Osteoblast (primary cell): ENCODE measurements around the gene PAM. TPM values are rescaled to one million over a fixed set of nuclear protein-coding genes. Genes with fewer than 3 reads are reported as not detected.

ENCODE experiments used
- DNase-seq: peaks from one replicate; pipeline ENCODE4 v3.0.0; 2011; ENCODE audit warnings: low spot score, mixed read lengths; ENCODE audit not compliant: insufficient read length; ENCODE audit errors: missing footprints
- H2AFZ ChIP-seq: 2 replicates; pipeline ENCODE4 v1.6.0; 2011; ENCODE audit warnings: mild to moderate bottlenecking, low read length
- H3K27ac ChIP-seq: 2 replicates; pipeline ENCODE4 v1.5.1; 2011; ENCODE audit warnings: mild to moderate bottlenecking, low read depth, low read length, moderate library complexity
- H3K27me3 ChIP-seq: 2 replicates; pipeline ENCODE4 v1.6.0; 2012; ENCODE audit warnings: mild to moderate bottlenecking, control low read depth, inconsistent platforms, low read length, moderate library complexity; ENCODE audit not compliant: insufficient read depth
- H3K36me3 ChIP-seq: 2 replicates; pipeline ENCODE4 v1.5.1; 2011; ENCODE audit warnings: mild to moderate bottlenecking, low read length, control low read depth, moderate library complexity; ENCODE audit not compliant: insufficient read depth
- H3K4me1 ChIP-seq: 2 replicates; pipeline ENCODE4 v1.5.1; 2011; ENCODE audit warnings: mild to moderate bottlenecking, low read length, control low read depth, moderate library complexity; ENCODE audit not compliant: insufficient read depth
- H3K4me2 ChIP-seq: 2 replicates; pipeline ENCODE4 v1.6.0; 2011; ENCODE audit warnings: mild to moderate bottlenecking, low read length; ENCODE audit not compliant: insufficient read depth
- H3K4me3 ChIP-seq: fragments of 200-600 bp; sonication (generic); 3 replicates; pipeline ENCODE4 v1.5.1; 2012; ENCODE audit warnings: mild to moderate bottlenecking, low read length, inconsistent platforms; ENCODE audit not compliant: insufficient read depth
- H3K79me2 ChIP-seq: 2 replicates; pipeline ENCODE4 v1.6.0; 2012; ENCODE audit warnings: mild to moderate bottlenecking, low read length, control low read depth, inconsistent platforms; ENCODE audit not compliant: insufficient read depth
- H3K9me3 ChIP-seq: 2 replicates; pipeline ENCODE4 v1.5.1; 2011; ENCODE audit warnings: low read depth, low read length, control low read depth
- H4K20me1 ChIP-seq: 2 replicates; pipeline ENCODE4 v1.6.0; 2012; ENCODE audit warnings: mild to moderate bottlenecking, low read length, control low read depth; ENCODE audit not compliant: insufficient read depth
- total RNA-seq: library from RNA; depleted of rRNA; stranded (reverse); fragments of >200 nt; gene quantifications from 2 replicates; pipeline ENCODE4 v1.2.3, GENCODE V29; 2012
- TF ChIP-seq, protein P1 (sequence below): IDR thresholded peaks from 2 replicates; pipeline ENCODE4 v1.5.1; 2011; ENCODE audit warnings: mild to moderate bottlenecking, low read depth, low read length, moderate library complexity; ENCODE audit errors: extremely low read depth

Gene PAM
- total RNA-seq, 1 donor = 248 TPM

- Histone ChIP-seq H2AFZ (no peak overlapping the region), H3K27me3 (no peaks in the 10 kb centered on the region), H3K27ac (no peak overlapping the region), H3K4me2 (no peak overlapping the region), H3K4me1 (peaks cover 22% of the 10 kb centered on the region), H3K9me3 (no peaks in the 10 kb centered on the region), H3K4me3 (no peak overlapping the region), H3K79me2 (peaks cover 40% of the 10 kb centered on the region), H3K36me3 (no peaks in the 10 kb centered on the region), H4K20me1 (no peaks in the 10 kb centered on the region)
- no peak for DNase-seq
- TF ChIP-seq, protein P1, sequence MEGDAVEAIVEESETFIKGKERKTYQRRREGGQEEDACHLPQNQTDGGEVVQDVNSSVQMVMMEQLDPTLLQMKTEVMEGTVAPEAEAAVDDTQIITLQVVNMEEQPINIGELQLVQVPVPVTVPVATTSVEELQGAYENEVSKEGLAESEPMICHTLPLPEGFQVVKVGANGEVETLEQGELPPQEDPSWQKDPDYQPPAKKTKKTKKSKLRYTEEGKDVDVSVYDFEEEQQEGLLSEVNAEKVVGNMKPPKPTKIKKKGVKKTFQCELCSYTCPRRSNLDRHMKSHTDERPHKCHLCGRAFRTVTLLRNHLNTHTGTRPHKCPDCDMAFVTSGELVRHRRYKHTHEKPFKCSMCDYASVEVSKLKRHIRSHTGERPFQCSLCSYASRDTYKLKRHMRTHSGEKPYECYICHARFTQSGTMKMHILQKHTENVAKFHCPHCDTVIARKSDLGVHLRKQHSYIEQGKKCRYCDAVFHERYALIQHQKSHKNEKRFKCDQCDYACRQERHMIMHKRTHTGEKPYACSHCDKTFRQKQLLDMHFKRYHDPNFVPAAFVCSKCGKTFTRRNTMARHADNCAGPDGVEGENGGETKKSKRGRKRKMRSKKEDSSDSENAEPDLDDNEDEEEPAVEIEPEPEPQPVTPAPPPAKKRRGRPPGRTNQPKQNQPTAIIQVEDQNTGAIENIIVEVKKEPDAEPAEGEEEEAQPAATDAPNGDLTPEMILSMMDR = no peak
These were observed 8.6 kb downstream of the PAM start for GRCh38 chr5:102763734-102764133.

DNA sequence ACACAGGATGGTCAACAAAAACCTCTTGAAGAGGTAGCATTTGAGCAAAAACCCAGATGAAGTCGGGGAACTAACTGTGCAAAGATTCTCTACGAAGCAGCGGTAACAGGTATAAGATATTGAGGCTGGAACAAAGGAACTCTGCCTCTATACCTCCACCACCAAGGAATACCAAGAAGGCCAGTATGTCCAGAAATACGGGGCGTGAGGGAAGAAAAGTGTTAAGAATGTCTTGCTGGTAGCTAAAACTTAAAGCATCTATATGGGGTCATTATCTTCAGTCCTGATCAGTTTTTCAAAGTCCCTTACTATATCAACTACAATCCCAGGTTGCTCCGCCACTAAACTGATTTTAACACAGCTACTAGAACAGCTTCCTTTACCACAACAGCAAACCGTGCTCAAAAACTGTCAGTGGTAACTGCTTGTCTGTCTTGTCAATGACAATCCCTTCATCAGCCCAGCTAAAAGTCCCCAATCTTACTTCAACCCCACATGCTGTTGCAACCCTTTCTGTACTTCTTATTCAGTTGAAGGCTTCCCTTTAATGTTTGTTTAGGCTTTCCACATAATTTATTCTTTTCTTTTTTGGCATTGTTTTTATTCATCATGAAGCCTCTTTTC, 9.4 kb downstream of the PAM start:
- Histone ChIP-seq H2AFZ (no peak overlapping the region), H3K27ac (no peak overlapping the region), H3K27me3 (no peaks in the 10 kb centered on the region), H3K79me2 (peaks cover 43% of the 10 kb centered on the region), H3K9me3 (no peaks in the 10 kb centered on the region), H3K4me1 (peaks cover 19% of the 10 kb centered on the region), H3K36me3 (no peaks in the 10 kb centered on the region), H3K4me2 (no peak overlapping the region), H3K4me3 (no peak overlapping the region), H4K20me1 (no peaks in the 10 kb centered on the region)
- TF ChIP-seq, protein P1 = no peak
- DNase-seq = no peak

DNA sequence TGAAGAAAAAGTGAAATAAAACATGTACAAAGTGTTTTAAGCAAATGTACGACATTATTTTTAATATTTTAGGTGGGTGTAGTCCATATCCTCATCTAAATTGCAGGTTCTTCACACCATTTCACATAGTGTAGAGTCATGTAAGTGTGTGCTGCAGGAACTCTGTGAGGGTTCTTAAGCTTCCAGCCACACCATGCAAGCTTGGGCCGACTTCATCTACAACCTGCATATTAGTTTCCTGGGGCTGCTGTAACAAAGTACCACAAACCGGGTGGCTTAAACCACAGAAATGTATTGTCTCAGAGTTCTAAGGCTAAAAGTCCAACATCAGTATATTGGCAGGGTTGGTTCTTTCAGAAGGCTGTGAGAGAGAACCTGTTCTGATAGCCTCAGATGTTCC, 10.2 kb downstream of the PAM start:
- no peak for DNase-seq
- H3K4me1 ChIP-seq = peaks cover 18% of the 10 kb centered on the region
- no peaks in the 10 kb centered on the region for H3K36me3 ChIP-seq
- no peaks in the 10 kb centered on the region for H3K9me3 ChIP-seq
- H3K27me3 ChIP-seq = no peaks in the 10 kb centered on the region
- no peak overlapping the region for H2AFZ ChIP-seq
- no peak overlapping the region for H3K4me2 ChIP-seq
- no peaks in the 10 kb centered on the region for H4K20me1 ChIP-seq
- H3K4me3 ChIP-seq = no peak overlapping the region
- TF ChIP-seq, protein P1 = no peak
- peaks cover 41% of the 10 kb centered on the region for H3K79me2 ChIP-seq
- H3K27ac ChIP-seq = no peak overlapping the region

DNA sequence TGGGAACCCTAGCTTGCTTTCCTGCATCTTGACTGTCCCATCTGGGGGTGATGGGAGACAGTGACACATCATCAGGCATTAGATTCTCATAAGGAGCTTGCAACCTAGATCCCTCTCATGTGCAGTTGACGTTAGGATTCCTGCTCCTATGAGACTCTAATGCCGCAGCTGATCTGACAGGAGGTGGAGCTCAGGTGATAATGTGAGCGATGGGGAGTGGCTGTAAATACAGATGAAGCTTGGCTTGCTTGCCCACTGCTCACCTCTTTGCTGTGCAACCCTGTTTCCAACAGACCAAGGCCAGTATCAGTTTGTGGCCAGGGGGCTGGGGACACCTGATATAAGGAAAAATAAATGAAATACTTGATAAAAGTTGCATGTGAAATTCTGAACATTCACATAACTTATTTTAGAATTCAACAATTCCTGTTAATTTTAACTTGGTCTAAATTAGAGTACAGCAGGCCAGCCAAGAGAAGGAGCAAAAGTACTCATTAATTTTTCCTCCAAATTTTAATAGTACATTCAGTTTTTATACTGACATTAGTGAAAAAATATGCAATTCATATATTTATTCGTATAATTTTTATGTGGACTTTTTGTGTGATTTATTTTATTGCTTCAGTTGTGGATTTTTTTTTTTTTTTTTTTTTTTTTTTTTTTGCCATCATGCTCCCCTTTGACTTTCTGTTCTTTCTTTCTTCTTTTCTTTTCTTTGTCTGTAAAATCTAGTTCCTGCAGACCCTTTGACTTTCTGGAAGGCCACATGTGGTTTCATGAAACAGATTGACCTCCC, 11.4 kb downstream of the PAM start:
- Histone ChIP-seq H3K27me3 (no peaks in the 10 kb centered on the region), H3K4me2 (no peak overlapping the region), H3K4me1 (peaks cover 11% of the 10 kb centered on the region), H3K79me2 (peaks cover 39% of the 10 kb centered on the region), H2AFZ (no peak overlapping the region), H4K20me1 (no peaks in the 10 kb centered on the region), H3K9me3 (no peaks in the 10 kb centered on the region), H3K36me3 (no peaks in the 10 kb centered on the region), H3K27ac (no peak overlapping the region), H3K4me3 (no peak overlapping the region)
- DNase-seq = no peak
- TF ChIP-seq, protein P1 = no peak
